Fibroblast of lung (primary cell): Measurements from ENCODE around the gene DDX54. TPM values are rescaled to one million over a fixed set of nuclear protein-coding genes. Genes with fewer than 3 reads are reported as not detected.

ENCODE experiments used
- DNase-seq, 2 donors: peaks; one replicate each; pipeline versions ENCODE4 v3.0.0 to v3.0.0-alpha.2; 2010; ENCODE audit warnings: low read depth in 2 of 2
- H2AFZ ChIP-seq: 2 replicates; pipeline ENCODE4 v1.5.1; 2012; ENCODE audit warnings: low read length, control low read depth, inconsistent platforms
- H3K27ac ChIP-seq: 2 replicates; pipeline ENCODE4 v1.5.1; 2011; ENCODE audit warnings: low read length, control low read depth; ENCODE audit not compliant: insufficient read depth
- H3K27me3 ChIP-seq: 2 replicates; pipeline ENCODE4 v1.5.1; 2011; ENCODE audit warnings: mild to moderate bottlenecking, low read length; ENCODE audit not compliant: control insufficient read depth, insufficient read depth
- H3K36me3 ChIP-seq: 2 replicates; pipeline ENCODE4 v1.5.1; 2011; ENCODE audit warnings: low read length; ENCODE audit not compliant: control insufficient read depth, insufficient read depth
- H3K4me1 ChIP-seq: 2 replicates; pipeline ENCODE4 v1.5.1; 2011; ENCODE audit warnings: low read length; ENCODE audit not compliant: control insufficient read depth, insufficient read depth; ENCODE audit errors: extremely low read depth
- H3K4me2 ChIP-seq: 2 replicates; pipeline ENCODE4 v1.5.1; 2011; ENCODE audit warnings: low read length, control low read depth; ENCODE audit not compliant: insufficient read depth; ENCODE audit errors: extremely low read depth
- H3K4me3 ChIP-seq, 4 experiments: fragments of 200-600 bp in 1 of 4; sonication (generic) in 1 of 4; replicated peaks in 1 of 4; 2 replicates each; pipeline ENCODE4 v1.5.1; 2011 to 2016; ENCODE audit warnings: low read length in 4 of 4, low read depth in 3 of 4, mild to moderate bottlenecking in 3 of 4, control low read depth in 2 of 4, inconsistent platforms in 1 of 4, mixed read lengths in 1 of 4; ENCODE audit not compliant: insufficient read depth in 1 of 4; ENCODE audit errors: control extremely low read depth in 1 of 4
- H3K79me2 ChIP-seq: 2 replicates; pipeline ENCODE4 v1.5.1; 2012; ENCODE audit warnings: mild to moderate bottlenecking, low read length, inconsistent platforms; ENCODE audit not compliant: control insufficient read depth, insufficient read depth
- H3K9ac ChIP-seq: 2 replicates; pipeline ENCODE4 v1.5.1; 2011; ENCODE audit warnings: mild to moderate bottlenecking, low read length, control low read depth; ENCODE audit not compliant: insufficient read depth
- H3K9me3 ChIP-seq: 2 replicates; pipeline ENCODE4 v1.5.1; 2012; ENCODE audit warnings: low read depth, low read length; ENCODE audit not compliant: control insufficient read depth, insufficient read depth
- H4K20me1 ChIP-seq: 2 replicates; pipeline ENCODE4 v1.5.1; 2011; ENCODE audit warnings: low read length; ENCODE audit not compliant: control insufficient read depth, insufficient read depth; ENCODE audit errors: extremely low read depth
- EZH2 ChIP-seq: IDR thresholded peaks from 2 replicates; pipeline ENCODE4 v1.5.1; 2012; ENCODE audit warnings: low read length, control low read depth, mild to moderate bottlenecking; ENCODE audit errors: missing control alignments
- polyA plus RNA-seq, 2 donors: library from polyadenylated mRNA; depleted of rRNA in 1 of 2; stranded (reverse) in 1 of 2; unstranded in 1 of 2; fragments of >200 nt; gene quantifications; 2 replicates each; pipeline ENCODE4 v1.2.1, GENCODE V29; 2011 to 2012; ENCODE audit warnings: missing spikeins in 1 of 2
- total RNA-seq: library from RNA; depleted of rRNA; stranded (reverse); fragments of >200 nt; gene quantifications from 2 replicates; pipeline ENCODE4 v1.2.1, GENCODE V29; 2014
- TF ChIP-seq, protein P1 (sequence below), 2 donors: IDR thresholded peaks in 1 of 2; conservative IDR thresholded peaks in 1 of 2; 1 replicate in 1 of 2; 2 replicates in 1 of 2; pipeline ENCODE4 v1.5.1; 2011 to 2012; ENCODE audit warnings: low read length in 2 of 2, control low read depth in 1 of 2, inconsistent platforms in 1 of 2, low read depth in 1 of 2, mild to moderate bottlenecking in 1 of 2

The DDX54 gene
- total and polyA plus RNA-seq, 2 donors (not counting 1 experiment from before 2014, with no cell fraction given): 20.5 to 23.6 TPM

DNA sequence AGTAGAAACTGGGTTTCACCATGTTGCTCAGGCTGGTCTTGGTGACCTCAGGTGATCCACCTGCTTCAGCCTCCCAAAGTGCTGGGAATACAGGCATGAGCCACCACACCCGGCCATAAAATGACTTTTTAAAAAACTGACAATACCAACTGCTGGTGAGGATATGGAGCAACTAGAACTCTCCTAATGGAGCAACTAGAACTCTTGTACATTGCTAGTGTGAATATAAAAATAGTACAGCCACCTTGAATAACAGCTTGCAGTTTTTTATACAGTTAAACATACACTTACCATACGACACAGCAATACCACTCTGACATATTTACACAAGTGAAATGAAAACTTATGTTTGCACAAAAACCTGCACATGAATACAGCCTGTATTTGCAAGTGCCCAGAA lies 38.3 kb downstream of the DDX54 start:
- no peak for DNase-seq
- Histone ChIP-seq H3K4me1 (peaks cover 7% of the 10 kb centered on the region), H3K9ac (no peak overlapping the region), H3K27ac (no peak overlapping the region), H4K20me1 (no peaks in the 10 kb centered on the region), H3K4me2 (no peak overlapping the region), H3K36me3 (no peaks in the 10 kb centered on the region), H2AFZ (no peak overlapping the region), H3K9me3 (no peaks in the 10 kb centered on the region), H3K4me3 (no peak overlapping the region), H3K27me3 (peaks cover 5% of the 10 kb centered on the region), H3K79me2 (no peaks in the 10 kb centered on the region)
- TF ChIP-seq EZH2: no peak
- TF ChIP-seq, protein P1, sequence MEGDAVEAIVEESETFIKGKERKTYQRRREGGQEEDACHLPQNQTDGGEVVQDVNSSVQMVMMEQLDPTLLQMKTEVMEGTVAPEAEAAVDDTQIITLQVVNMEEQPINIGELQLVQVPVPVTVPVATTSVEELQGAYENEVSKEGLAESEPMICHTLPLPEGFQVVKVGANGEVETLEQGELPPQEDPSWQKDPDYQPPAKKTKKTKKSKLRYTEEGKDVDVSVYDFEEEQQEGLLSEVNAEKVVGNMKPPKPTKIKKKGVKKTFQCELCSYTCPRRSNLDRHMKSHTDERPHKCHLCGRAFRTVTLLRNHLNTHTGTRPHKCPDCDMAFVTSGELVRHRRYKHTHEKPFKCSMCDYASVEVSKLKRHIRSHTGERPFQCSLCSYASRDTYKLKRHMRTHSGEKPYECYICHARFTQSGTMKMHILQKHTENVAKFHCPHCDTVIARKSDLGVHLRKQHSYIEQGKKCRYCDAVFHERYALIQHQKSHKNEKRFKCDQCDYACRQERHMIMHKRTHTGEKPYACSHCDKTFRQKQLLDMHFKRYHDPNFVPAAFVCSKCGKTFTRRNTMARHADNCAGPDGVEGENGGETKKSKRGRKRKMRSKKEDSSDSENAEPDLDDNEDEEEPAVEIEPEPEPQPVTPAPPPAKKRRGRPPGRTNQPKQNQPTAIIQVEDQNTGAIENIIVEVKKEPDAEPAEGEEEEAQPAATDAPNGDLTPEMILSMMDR (conservative IDR thresholded peaks at IDR 0.05 in 1 of 2, IDR thresholded peaks at IDR 0.05 in 1 of 2; ENCODE audit: low read depth in 1 of 2, low read length in 2 of 2): no peak

DNA sequence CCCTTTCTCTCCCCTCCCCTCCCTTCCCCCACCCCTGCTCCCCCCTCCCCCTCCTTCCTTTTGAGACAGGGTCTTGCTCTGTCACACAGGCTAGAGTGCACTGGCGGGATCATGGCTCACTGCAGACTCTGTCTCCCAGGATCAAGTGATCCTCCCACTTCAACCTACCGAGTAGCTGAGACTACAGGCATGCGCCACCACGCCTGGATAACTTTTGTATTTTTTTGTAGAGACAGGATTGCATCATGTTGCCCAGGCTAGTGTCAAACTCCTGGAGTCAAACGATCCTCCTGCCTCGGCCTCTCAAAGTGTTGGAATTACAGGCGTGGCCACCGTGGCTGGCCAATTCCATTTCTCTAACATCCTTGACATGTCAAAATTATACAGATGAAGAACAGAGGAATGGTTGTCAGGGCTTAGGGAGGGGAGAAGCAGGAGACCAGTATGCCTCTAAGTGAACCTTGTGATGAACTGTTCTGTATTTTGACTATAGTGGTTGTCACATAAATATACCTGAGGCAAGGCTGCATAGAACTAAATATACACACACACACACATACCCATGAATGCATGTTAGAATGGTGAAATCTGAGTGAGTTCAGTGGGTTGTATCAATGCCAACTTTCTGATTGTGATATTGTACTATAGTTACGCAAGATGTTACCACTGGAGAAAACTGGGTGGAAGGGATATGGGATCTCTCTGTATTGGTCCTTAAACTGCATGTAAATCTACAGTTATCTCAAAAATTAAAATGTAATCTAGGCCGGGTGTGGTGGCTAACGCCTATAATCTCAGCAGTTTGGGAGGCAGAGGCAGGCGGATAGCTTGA lies 39.3 kb downstream of the DDX54 start:
- H3K36me3 ChIP-seq: no peaks in the 10 kb centered on the region
- H3K4me3 ChIP-seq: no peak overlapping the region
- no peaks in the 10 kb centered on the region for H3K79me2 ChIP-seq
- no peak overlapping the region for H3K4me2 ChIP-seq
- no peaks in the 10 kb centered on the region for H4K20me1 ChIP-seq
- peaks cover 7% of the 10 kb centered on the region for H3K4me1 ChIP-seq
- no peak overlapping the region for H2AFZ ChIP-seq
- no peak overlapping the region for H3K9ac ChIP-seq
- DNase-seq: peak in 1 of 2 donors; percentile 54
- no peak for TF ChIP-seq EZH2
- TF ChIP-seq, protein P1 (conservative IDR thresholded peaks at IDR 0.05 in 1 of 2, IDR thresholded peaks at IDR 0.05 in 1 of 2; ENCODE audit: low read depth in 1 of 2, low read length in 2 of 2): no peak
- no peaks in the 10 kb centered on the region for H3K27me3 ChIP-seq
- H3K27ac ChIP-seq: no peak overlapping the region
- H3K9me3 ChIP-seq: no peaks in the 10 kb centered on the region

DNA sequence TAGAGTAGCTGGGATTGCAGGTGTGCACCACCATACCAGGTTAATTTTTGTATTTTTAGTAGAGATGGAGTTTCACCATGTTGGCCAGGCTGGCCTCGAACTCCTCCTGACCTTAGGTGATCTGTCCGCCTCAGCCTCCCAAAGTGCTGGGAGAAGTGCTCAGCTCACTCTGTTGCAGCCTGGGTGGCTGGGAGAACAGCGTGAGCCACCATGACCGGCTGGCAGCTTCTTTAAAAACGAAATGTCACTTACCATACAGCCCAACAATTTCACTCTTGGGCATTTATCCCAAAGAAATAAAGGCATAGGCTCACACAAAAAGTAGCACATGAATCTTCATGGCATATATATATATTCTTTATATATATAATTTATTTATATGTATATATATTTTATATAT lies 40.5 kb downstream of the DDX54 start:
- Histone ChIP-seq H3K36me3 (no peaks in the 10 kb centered on the region), H3K9me3 (no peaks in the 10 kb centered on the region), H3K79me2 (no peaks in the 10 kb centered on the region), H3K9ac (no peak overlapping the region), H3K4me2 (no peak overlapping the region), H3K4me3 (no peak overlapping the region), H3K27me3 (no peaks in the 10 kb centered on the region), H3K4me1 (peaks cover 3% of the 10 kb centered on the region), H2AFZ (no peak overlapping the region), H4K20me1 (no peaks in the 10 kb centered on the region), H3K27ac (no peak overlapping the region)
- TF ChIP-seq, protein P1 (conservative IDR thresholded peaks at IDR 0.05 in 1 of 2, IDR thresholded peaks at IDR 0.05 in 1 of 2; ENCODE audit: low read depth in 1 of 2, low read length in 2 of 2): no peak
- no peak for TF ChIP-seq EZH2
- no peak for DNase-seq
